GM18502 (cell line): ENCODE measurements around the gene GPT2.
"Not testable (repeated sequence)": the region's sequence is repeated elsewhere in the genome, so short reads cannot be mapped to it uniquely, and the experiment has no call there.

ENCODE experiments used
- ATAC-seq: cut with Tn5 transposase; IDR thresholded peaks from one replicate; pipeline ENCODE4 v1.9.1; 2021; ENCODE audit warnings: mild to moderate bottlenecking; ENCODE audit not compliant: unreplicated experiment, poor library complexity

Gene GPT2

DNA sequence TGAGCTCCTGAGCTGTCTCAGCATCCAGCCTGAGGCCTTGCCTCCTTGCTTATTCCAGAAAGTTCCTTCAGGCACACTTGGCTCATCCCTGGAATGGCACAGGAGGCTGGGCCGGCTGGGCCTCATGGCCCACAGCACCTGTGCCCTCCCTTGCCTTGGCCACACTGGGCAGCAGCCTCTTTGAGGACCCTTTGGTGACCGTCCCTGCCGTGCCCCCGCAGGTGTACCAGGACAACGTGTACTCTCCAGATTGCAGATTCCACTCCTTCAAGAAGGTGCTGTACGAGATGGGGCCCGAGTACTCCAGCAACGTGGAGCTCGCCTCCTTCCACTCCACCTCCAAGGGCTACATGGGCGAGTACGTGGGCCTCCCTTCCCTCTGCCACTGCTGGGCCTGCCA, 34.2 kb downstream of the GPT2 start:
- ATAC-seq = no peak

DNA sequence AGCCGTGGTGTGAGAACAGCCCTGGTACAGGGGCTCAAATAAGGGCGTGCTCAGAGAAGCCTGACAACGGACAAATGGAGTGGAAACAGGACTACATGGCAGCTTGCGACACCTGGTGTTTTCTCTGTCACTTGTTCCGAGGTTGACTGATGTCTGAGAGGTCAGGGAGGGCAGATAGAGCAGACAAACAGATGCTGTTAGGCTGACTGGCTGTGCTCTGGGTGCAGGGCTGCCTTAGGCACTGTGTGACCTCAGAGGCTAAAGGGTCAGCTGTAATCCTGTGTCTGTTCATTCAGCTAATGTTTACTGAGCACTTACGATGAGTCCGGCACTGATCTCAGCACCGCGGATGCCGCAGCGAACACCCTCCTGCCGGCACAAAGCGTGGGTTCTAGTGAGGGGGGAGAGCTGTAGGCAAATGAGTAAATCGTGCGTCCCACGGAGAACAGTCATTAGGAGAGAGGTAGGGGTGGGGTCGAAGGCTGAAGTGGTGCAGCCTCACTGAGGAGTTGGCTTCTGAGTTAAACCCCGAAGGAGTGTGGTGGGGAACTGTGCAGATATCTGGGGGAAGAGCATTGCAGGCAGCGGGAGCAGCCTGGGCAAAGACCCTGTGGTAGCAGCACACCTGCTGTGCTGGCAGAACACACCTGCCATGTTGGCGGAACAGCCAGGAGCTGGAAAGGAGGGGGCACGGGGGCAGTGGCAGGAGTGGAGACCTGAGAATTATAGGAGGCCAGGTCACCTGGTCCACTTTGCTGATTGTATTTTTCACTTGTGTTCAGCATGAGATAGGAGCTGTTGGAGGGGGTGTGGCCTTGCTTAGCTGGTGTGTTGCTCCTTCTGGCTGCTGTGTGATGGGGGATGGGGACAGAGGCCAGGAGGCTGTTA, 35.0 kb downstream of the GPT2 start:
- ATAC-seq = peak; percentile 88

DNA sequence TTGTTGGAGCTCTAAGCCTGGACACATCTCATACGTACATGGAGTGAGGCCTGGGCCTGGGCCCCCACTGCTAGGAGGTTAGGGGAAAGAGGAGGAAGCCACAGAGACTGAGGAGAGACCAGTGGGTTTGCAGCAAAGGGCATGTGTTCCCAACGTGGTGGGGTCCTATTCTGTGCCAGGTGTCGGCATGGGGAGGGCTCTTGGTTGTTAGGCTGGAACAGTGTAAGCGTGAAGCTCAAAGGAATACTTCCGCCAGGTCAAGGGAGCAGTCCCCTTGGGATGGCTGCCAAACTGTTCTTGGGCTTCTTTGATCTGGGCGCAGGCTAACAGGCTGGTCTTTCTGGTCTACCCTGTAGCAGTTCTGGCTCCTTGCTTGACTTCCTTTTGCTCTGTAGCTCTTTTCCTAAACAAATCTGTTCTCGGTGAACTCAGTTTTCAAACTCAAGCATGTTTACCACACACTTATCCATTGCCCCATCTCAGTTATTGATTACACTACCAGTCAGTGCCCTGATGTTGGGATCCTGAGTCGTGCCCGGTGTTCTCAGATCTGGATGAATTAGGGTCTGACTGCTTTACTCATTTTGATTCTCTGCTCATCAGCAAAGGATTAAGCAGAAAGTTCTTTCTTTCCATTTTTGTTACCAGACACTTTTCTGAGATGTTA, 36.4 kb downstream of the GPT2 start:
- no peak for ATAC-seq

DNA sequence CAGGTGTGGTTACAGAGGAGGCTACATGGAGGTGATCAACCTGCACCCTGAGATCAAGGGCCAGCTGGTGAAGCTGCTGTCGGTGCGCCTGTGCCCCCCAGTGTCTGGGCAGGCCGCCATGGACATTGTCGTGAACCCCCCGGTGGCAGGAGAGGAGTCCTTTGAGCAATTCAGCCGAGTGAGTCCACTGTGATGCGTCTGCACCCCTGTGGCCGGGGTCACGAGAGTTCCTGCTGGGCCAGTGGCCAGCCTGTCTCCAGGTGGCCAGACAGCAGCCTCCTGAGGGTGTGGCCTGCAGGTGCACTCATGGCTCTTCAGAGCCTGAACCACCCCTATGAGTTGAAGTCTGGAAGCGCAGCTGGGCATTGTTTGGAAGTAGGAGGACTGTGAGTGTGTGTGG, 38.1 kb downstream of the GPT2 start:
- no peak for ATAC-seq

DNA sequence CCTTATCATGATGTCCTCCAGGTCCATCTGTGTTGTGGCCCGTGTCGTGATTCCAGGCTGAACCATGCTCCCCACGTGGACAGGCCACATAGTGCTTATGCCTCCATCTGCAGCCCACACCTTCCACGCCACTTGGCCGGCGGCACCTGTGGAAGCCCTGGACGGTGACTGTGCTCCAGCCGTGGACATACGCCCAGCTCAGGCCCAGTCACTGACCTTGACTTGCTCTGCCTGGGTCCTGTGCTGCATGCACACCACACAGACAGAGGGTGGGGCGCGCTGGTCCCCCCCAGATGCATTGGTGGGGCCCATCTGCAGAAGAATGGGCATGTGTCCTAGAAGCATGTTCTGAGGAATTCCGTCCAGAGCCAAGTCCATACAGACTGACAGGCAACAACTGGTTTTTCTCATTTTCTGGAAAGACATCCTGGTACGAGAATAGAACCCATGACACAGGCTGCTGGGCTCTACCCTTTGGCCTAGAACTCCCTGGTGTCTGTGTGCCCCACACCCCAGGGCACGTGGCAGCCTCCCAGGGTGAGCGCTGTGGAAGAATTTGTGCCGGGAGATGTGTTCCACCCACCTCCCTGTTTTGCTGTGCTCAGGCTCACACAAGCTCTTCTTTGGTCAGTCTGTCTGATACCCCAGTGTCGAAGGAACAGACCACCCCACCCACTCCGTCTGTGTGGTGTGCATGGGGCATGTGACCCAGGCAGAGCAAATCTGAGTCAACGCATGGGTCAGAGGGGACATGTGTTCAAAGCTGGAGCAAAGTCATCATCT, 39.5 kb downstream of the GPT2 start:
- ATAC-seq = no peak

DNA sequence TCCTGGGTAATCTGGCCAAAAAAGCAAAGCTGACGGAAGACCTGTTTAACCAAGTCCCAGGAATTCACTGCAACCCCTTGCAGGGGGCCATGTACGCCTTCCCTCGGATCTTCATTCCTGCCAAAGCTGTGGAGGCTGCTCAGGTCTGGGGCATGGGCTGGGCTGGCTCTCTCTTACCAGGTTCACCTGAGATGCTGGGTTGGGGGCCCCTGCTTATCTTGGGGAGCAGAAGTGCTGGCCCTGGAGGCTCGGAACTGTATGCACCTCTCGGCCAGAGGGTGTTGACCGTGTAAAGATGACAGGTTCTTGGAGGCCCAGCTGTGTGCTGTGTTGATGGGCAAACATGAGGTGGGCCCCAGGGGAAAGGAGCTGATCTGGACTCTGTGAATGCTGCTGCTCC, 40.2 kb downstream of the GPT2 start:
- ATAC-seq = no peak

DNA sequence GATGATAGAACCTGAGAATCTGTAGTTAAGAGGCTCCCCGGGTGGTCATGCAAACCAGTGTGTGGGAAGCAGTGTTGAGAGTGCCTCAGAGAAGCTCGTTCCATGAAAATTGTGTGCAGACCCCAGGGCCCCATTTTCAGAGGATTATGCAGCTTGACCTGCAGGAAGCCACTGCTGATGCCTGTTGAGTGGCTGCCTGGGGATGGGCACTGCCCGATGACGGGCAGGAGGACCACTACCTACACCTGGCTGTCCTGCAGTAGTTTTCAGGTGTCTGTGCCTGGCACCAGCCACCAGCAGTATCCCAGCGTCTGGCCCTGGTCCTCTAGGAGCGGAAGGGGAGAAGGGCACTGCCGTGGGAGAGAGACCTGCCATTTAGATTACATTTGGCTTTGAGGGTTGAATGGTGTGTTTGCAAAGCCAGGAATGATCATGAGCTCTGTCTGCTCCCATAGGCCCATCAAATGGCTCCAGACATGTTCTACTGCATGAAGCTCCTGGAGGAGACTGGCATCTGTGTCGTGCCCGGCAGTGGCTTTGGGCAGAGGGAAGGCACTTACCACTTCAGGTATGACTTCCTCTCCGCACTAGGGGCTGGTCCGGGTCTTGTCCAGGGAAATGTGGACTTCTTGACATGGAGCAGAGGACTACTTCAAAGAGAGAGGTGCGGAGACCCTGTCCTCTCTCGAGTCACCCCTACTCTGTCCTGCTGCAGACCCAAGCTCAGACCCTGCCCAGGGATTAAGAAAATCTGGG, 42.5 kb downstream of the GPT2 start:
- ATAC-seq = no peak

DNA sequence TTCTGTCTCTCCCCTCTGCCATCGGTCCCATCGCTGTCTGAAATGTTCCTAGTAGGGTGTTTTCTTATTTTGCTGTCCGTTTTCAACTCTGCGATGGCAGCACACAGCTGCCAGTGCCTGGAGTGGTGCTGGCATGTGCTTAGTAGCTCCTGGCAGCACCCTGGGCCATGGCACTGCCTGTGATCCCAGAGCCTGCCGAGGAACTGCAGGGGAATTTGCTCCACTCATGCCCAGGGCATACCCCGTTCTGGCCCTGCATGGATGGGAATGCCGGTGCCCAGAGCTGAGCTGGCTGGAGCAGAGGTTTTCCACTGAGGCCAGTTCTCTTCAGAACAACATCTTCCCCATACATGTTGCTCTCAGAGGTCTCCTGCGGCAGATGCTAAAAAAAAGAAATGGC, 43.1 kb downstream of the GPT2 start:
- ATAC-seq = no peak

DNA sequence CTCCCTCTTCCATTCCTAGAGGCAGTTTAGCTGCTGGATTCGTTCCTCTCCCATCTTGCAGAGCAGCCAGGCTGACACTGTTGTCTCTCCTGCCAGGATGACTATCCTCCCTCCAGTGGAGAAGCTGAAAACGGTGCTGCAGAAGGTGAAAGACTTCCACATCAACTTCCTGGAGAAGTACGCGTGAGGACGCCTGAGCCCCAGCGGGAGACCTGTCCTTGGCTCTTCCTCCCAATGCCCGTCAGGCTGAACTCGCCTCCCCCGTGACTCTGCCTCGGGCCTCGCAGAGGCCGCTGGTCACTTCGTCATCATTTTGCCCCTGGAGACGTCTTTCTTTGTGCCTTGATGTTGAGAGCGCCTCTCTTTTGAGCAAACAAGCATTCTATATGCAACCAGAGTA, 44.6 kb downstream of the GPT2 start:
- no peak for ATAC-seq

DNA sequence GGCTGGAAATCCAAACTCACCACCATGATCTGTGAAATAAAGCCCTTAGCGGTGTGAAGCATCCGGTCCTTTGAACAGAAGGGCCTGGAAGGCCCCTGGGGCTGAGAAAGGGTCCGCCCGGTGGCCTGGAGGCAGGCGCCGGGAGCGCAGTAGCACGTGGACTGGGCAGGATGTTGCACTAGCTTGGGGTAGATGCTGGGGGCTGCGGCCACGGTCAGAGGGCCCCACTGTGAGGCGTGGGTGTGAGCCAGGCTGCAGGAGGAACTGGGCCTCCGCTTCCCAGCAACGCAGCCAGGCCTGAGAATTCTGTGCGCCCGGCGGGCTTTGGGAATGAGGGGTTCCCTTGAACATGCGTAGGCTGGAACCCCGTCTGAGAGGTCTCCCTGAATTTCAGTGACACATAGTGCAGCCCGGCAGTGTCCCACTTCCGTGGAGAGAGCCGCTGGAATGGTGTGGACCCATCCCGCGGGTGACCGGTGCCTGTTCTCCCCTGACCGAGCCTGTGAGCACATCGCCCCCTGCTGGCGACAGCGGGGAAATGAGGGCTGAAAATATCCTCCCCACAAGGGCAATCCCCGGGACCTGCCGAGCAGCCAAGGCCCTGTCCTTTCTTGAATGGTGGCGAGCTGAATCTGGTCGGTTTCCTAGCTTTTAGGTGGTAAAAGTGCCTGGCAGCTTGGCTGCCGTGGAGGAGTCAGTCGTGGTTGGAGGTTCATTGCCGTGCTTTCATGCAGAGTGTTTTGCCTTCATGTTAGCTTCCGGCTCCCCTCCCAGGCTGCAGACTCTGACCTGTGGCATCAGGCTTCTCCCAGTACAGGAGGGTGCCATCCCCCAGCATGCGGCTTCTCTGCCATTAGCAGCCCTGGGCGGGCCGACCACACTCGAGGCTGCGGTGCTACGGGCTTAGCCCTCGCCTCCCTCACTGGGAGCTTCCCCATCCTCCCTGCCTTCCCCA, 45.5 kb downstream of the GPT2 start:
- ATAC-seq = peak; percentile 71

DNA sequence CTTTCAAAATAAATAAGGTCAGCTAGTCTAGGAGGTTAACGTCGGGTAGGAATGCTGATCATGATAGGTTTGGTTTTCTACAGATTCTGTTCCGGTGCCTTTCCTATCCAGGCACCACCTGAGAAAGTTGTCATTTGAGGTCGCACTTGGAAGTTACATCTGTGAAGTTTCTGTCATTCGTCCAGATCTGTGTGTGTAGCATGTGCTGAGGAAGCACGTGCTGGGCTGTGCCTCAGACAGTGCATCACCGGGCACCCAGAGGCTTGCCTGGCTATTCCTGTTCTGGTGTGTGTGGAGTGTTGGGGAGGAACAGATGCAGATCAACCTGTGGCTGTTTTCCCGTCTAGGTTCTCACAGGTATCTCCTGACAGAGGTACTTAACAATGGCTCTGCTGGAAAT, 46.7 kb downstream of the GPT2 start:
- ATAC-seq = no peak

DNA sequence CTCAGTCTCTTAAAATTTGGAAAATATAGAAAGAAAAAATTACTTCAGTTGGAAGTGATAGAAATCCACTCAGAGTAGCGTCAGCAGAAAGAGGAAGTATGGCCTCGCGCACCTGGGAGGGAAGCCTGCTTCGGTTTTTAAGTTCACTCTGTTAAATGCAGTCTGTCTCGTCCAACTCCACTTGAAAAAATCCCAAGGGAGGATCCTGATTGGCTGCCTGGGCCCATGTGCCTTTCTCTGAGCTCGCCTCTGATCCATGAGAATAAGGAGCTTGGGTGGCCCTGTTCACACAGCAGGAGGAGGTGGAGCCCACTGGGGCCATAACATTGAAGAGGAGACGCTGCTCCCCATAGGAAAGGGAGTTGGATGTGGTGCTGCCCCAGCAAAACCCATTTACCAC, 48.6 kb downstream of the GPT2 start:
- ATAC-seq = no peak

DNA sequence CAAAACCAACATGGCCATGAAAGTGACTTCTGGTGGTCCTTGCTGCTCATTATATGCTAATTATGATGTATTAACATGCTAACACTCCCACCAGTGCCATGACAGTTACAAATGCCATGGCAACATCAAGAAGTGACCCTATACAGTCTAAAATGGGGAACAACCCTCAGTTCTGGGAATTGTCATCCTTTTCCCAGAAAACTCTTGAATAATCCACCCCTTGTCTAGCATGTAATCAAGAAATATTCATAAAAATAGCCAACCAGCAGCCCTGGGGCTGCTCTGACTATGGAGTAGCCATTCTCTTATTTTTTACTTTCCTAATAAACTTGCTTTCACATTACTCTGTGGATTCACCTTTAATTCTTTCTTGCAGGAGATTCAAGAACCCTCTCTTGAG, 53.4 kb downstream of the GPT2 start:
- no peak for ATAC-seq

DNA sequence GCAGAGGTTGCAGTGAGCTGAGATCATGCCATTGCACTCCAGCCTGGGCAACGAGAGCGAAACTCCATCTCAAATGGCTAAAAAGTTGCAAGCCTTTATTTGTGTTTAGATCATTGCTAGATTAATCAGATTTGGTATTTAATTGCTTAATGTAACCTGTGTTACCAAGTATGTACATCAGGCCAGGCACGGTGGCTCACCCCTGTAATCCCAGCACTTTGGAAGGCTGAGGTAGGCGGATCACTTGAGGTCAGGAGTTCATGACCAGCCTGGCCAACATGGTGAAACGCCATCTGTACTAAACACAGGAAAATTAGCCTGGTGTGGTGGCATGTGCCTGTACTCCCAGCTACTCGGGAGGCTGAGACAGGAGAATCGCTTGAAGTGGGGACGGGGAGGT, 60.6 kb downstream of the GPT2 start:
- ATAC-seq = not testable (repeated sequence)

DNA sequence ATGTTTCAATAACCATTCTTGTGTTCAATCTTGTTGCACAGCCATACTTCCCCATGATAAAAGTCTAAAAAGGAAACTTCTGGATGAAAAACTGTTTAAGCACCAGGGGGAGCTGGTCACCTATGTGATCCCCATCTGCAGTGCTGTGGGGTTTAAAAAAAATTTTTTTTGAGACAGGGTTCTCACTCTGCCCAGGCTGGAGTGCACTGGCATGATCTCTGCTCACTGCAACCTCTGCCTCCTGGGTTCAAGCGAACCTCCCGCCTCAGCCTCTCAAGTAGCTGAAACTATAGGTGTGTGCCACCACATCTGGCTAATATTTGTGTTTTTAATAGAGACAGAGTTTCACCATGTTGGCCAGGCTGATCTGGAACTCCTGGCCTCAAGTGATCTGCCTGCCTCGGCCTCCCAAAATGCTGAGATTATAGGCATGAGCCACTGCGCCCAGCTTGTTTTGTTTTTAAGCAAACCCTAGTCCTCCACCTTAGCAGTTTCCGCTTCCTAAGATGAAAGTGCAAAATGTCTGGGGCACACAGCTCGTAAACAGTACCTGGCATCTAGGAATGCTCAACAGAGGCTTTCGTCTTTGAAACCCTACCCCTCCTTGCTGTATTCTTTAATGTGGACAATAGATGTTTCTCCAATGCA, 63.9 kb downstream of the GPT2 start:
- ATAC-seq = peak; percentile 73

DNA sequence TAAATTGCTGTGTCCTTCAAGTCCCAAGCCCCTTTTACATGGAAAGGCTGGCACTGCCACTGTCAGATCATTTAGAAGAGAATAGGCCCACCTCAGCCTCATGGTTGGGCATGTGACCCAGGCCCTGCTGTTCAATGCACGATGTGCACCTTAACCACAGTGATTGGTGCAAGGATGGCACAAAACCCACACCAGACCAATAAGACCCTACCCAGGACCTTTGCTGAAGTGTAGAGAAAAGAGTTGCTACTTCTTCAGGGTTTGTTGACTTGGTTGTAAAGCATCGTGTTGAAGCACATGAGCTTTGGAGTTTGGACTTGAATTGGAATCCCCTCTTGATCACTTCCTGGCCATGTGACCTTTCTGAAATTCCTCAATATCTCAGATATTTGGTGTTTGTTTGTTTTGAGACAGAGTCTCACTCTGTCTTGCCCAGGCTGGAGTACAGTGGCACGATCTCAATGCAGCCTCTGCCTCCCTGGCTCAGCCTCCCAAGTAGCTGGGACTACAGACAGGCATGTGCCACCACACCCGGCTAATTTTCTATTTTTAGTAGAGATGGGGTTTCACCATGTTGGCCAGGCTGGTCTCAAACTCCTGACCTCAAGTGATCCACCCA, 64.5 kb downstream of the GPT2 start:
- no peak for ATAC-seq

DNA sequence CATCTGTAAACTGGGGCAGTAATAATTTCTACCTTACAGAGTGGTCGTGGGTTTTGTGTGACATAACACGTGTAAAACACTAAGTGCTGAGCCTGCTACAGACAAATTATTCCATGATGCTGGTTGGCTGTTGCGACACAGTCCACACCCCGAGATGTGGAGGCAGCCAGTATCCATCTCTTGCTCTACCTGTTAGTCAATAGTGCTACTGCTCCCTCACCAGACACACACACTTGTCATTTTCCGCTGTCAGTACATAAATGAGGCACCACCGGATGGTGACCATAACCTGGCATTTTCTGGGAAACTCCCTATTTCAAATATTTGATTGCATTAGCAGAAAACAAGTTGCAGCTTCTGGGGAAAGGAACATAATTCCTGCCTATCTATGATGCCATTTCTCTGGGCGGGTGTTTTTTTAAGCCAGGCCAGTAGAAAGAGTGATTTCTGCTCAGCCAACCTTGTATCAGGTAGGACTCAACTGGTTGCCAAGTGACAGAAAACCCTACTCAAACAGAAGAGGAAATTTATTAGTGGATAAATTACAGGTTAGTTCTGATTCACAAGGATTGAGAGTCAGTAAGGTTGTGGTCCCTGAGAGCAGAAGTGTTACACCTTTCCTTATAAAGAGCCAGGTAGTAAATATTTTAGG, 65.2 kb downstream of the GPT2 start:
- peak; percentile 79 for ATAC-seq

DNA sequence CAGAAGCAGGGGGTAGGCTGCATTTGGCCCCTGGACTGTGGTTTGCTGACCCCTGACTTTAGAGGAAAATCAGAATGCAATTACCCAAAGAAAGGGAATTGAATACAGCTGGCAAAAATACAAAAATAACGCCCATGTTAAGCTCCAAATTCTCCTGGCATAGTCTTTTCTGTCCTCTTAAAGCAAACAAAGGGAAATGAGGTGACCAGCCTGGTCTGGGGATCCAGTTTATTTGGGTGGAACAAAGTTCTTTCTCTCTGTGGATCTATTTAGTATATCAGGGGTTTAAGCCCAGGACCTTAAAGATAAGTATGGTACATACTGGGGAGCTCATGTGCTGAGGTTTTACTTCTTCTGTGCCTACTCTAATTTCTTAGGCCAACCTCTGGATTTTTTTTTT, 65.8 kb downstream of the GPT2 start:
- no peak for ATAC-seq
